H1 (cell line): ENCODE data around the gene NARS2.

Experiments used
- BCL11A ChIP-seq, 2 experiments: IDR thresholded peaks; one replicate each; pipeline ENCODE4 v1.6.1; 2011; ENCODE audit warnings: low read depth in 2 of 2, low read length in 2 of 2, mild to moderate bottlenecking in 2 of 2
- BRCA1 ChIP-seq: IDR thresholded peaks from 2 replicates; pipeline ENCODE4 v1.6.1; 2012; ENCODE audit warnings: low read depth, low read length, improper control_type of control experiment
- EZH2 ChIP-seq: fragments of 200-600 bp; sonication (generic); IDR thresholded peaks from 2 replicates; pipeline ENCODE4 v1.7.1; 2012; ENCODE audit warnings: low read depth, mild to moderate bottlenecking, moderate library complexity, low read length, inconsistent platforms; ENCODE audit not compliant: severe bottlenecking
- KDM5A ChIP-seq: fragments of 200-600 bp; IDR thresholded peaks from 2 replicates; pipeline ENCODE4 v1.7.1; 2012; ENCODE audit warnings: mild to moderate bottlenecking, low read length, inconsistent platforms, mixed read lengths
- TAF1 ChIP-seq: IDR thresholded peaks from 2 replicates; pipeline ENCODE4 v1.6.1; 2011; ENCODE audit warnings: mild to moderate bottlenecking, low read depth, low read length
- TF ChIP-seq, protein P1 (sequence below), 3 experiments: IDR thresholded peaks; 1 replicate in 2 of 3; 2 replicates in 1 of 3; pipeline versions ENCODE4 v1.5.1 to v1.6.1; 2011; ENCODE audit warnings: low read length in 3 of 3, mild to moderate bottlenecking in 3 of 3, inconsistent platforms in 2 of 3, low read depth in 1 of 3, moderate library complexity in 1 of 3; ENCODE audit not compliant: insufficient read depth in 1 of 3; ENCODE audit errors: control extremely low read depth in 1 of 3

- TF ChIP-seq BCL11A (IDR thresholded peaks at IDR 0.05; ENCODE audit: low read depth in 2 of 2, low read length in 2 of 2) (no peak), EZH2 (no peak), BRCA1 (no peak), TAF1 (no peak), KDM5A (no peak)
- TF ChIP-seq, protein P1, sequence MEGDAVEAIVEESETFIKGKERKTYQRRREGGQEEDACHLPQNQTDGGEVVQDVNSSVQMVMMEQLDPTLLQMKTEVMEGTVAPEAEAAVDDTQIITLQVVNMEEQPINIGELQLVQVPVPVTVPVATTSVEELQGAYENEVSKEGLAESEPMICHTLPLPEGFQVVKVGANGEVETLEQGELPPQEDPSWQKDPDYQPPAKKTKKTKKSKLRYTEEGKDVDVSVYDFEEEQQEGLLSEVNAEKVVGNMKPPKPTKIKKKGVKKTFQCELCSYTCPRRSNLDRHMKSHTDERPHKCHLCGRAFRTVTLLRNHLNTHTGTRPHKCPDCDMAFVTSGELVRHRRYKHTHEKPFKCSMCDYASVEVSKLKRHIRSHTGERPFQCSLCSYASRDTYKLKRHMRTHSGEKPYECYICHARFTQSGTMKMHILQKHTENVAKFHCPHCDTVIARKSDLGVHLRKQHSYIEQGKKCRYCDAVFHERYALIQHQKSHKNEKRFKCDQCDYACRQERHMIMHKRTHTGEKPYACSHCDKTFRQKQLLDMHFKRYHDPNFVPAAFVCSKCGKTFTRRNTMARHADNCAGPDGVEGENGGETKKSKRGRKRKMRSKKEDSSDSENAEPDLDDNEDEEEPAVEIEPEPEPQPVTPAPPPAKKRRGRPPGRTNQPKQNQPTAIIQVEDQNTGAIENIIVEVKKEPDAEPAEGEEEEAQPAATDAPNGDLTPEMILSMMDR (IDR thresholded peaks at IDR 0.05; ENCODE audit: control extremely low read depth in 1 of 3, insufficient read depth in 1 of 3, low read depth in 1 of 3, low read length in 3 of 3) = no peak
Measured at GRCh38 chr11:78510597-78510996, 64.1 kb downstream of the NARS2 start.
